Jurkat, Clone E6-1 (cell line): ENCODE data around the gene KIRREL2.
A peak's percentile ranks its signal among the peaks of the same experiment; 100 is the strongest.

Experiments used
- DNase-seq: peaks from one replicate; pipeline ENCODE4 v3.0.0-alpha.2; 2011; ENCODE audit warnings: low read depth, low spot score
- H3K4me3 ChIP-seq: 2 replicates; pipeline ENCODE4 v1.5.1; 2011; ENCODE audit warnings: mild to moderate bottlenecking, low read length, control low read depth, moderate library complexity

The KIRREL2 gene

DNA sequence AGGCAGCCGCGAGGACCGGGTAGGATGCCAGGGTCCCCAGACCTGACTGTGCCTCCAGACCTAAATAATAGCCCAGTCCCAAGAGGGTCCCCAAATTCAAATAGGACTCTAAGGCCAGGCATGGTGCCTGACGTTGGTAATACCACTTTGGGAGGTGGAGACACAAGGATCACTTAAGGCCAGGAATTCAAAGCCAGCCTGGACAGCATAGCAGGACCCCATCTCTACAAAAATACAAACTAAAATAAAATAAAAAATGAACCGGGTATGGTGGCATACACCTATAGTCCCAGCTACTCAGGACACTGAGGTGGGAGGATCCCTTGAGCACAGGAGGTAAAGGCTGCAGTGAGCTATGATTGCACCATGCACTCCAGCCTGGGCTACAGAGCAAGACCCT is 6.3 kb downstream of the KIRREL2 start:
- no peak overlapping the region for H3K4me3 ChIP-seq
- no peak for DNase-seq

DNA sequence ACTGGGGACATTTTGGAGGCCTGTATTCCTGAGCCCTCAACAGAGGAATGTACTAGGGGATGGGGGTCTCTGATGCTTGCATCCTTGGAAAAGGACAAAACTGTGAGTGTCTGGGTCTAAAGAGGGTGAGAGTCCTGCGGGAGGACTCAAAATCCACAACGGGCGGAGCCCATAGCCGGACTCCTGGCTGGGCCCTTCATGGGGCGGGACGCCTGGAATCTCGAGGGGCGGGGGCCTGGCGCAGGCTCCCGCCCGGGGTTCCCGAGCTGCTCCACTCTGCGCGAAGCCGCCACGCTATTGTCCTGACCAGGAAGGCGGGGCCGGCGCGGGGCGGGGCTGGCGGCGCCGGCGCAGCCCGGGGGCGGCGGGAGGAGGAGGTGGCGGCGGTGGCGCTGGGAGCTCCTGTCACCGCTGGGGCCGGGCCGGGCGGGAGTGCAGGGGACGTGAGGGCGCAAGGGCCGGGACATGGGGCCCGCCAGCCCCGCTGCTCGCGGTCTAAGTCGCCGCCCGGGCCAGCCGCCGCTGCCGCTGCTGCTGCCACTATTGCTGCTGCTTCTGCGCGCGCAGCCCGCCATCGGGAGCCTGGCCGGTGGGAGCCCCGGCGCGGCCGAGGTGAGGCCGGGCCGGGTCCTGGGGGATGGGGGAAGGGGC is 11.6 kb downstream of the KIRREL2 start, which contains the start of gene APLP1:
APLP1 (plus strand) TSS at position 403 of the 651 bp plus-strand sequence; CDS start at position 466, 63 bp downstream.
- H3K4me3 ChIP-seq: peak within 1 kb of the TSS; percentile 49
- no peak for DNase-seq

DNA sequence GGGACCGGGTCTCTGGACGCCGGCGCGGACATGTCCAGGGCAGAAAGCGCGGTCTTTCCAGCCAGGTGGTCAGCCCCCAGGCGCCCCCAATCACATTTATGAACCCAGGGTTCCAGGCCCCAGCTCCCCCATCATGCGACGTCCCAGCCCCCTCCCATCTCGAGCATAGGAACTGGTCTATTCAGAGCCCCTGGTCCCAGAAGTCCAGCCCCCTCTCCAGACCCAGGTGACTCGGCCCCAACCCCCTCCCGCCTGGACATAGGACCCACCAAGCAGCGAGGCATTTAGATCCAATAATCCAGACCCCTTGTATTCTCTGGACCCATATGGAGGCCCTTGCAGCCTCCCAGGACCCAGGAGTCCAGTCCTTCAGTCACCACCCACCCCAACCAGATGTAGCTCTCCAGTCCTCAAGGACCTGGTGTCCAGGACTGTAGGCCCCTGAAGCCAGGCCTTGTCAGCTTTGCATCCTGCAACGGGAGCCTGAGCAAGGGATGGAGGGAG is 12.2 kb downstream of the KIRREL2 start:
- no peak for DNase-seq
- peak overlapping the region; percentile 49 for H3K4me3 ChIP-seq

DNA sequence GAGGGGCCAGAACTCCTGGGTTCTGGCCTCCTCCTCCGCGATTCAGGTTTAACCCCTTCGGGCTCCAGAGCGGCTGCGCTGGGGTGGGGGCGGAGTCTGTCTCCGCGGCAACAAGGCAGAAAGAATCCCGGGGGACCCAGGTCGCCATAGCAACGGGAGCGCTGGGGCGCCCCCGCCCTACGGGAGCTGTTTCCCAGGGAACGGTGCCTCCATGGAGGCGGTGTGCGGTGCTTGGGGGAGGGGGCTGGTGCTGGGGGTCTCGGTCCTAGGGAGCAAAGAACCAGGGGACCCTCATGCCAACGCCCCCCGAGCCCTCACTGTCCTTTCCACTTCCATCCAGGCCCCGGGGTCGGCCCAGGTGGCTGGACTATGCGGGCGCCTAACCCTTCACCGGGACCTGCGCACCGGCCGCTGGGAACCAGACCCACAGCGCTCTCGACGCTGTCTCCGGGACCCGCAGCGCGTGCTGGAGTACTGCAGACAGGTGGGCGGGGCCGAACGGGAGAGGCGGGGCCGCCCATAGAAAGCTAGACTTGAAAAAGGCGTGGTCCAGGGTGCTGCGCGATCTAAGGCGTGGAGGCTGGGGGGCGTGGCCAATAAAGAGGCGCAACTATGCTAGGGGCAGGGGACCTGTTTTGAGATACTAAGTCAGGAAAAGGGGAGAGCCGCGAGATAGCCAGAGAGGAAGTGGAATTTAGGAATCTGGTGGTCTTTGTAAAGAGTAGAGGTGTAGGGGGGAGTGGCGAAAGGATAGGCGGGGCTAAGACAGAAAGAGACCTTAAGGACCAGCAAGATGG is 12.8 kb downstream of the KIRREL2 start:
- DNase-seq: peak; percentile 91
- H3K4me3 ChIP-seq: peak overlapping the region; percentile 49

DNA sequence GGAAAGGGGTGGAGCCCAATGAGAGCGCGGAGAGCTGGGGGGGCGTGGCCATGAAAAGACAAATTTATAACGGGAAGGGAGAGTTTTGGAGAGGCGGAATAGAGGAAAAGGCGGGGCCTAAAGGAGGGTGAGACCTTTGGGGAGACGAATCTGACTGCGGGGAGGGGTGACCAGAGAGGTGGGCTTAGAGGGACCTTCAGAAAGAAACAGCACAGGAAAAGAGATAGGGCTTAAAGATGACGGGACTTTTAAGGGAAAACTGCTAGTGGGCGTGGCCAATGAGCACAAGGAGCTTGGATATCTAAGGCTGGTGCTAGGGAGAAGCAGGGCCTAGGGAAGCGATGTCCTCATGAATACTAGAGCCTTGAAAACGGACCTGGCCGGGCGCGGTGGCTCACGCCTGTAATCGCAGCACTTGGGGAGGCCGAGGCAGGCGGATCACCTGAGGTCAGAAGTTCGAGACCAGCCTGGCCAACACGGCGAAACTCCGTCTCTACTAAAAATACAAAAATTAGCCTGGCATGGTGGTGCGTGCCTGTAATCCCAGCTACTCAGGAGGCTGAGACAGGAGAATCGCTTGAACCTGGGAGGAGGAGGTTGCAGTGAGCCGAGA is 13.5 kb downstream of the KIRREL2 start:
- DNase-seq: peak; percentile 91
- H3K4me3 ChIP-seq: peak overlapping the region; percentile 49

DNA sequence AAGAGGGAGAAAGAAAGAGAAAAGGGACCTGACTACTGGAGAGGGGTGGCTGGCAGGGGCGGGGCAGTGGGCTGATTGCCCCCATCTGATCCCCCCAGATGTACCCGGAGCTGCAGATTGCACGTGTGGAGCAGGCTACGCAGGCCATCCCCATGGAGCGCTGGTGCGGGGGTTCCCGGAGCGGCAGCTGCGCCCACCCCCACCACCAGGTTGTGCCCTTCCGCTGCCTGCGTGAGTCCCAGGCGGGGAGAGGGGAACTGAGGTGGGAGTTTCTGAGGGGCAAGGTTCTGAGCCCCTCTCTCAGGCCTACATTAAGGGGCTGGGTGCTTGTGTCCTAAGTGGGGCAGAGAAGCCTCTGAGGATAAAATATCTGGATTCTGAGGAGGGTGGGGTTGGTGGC is 14.1 kb downstream of the KIRREL2 start:
- no peak overlapping the region for H3K4me3 ChIP-seq
- no peak for DNase-seq

DNA sequence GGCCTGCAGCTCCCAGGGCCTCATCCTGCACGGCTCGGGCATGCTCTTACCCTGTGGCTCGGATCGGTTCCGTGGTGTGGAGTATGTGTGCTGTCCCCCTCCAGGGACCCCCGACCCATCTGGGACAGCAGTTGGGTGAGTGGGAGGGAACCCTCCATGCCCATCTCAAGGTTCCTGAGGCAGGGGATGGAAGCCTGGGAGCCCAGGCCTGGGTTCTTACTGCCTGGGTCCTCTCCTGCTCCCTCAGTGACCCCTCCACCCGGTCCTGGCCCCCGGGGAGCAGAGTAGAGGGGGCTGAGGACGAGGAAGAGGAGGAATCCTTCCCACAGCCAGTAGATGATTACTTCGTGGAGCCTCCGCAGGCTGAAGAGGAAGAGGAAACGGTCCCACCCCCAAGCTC is 14.9 kb downstream of the KIRREL2 start:
- DNase-seq: no peak
- no peak overlapping the region for H3K4me3 ChIP-seq

DNA sequence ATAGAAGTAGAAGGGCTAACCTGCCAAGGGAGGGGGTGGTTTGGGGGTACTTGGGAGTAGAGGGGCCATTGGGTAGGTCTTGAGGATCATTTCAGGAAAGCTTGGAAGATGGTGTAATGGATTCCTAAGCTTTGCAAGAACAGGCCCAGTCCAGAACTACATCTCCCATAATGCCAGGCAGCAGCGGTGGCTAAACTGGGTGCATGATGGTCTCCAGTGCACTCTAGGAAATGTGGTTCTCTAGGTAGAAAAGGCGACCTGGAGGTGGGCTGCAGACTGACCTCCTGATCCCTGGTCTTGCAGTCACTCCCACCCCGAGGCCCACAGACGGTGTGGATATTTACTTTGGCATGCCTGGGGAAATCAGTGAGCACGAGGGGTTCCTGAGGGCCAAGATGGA is 15.5 kb downstream of the KIRREL2 start:
- no peak overlapping the region for H3K4me3 ChIP-seq
- no peak for DNase-seq

DNA sequence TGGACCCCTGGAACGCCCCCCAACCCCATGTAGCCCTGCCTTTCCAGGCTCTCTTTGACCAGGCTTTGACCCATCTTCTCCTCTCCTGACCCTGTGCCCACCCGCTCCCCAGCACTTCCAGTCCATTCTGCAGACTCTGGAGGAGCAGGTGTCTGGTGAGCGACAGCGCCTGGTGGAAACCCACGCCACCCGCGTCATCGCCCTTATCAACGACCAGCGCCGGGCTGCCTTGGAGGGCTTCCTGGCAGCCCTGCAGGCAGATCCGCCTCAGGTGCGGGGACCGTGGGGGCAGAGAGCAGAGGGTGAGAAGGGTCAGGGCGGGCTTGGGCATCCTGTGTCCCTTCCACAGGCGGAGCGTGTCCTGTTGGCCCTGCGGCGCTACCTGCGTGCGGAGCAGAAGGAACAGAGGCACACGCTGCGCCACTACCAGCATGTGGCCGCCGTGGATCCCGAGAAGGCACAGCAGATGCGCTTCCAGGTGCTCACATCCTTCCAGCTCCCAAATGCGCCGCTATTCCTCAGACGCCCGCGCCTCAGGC is 17.8 kb downstream of the KIRREL2 start:
- DNase-seq: no peak
- H3K4me3 ChIP-seq: no peak overlapping the region

DNA sequence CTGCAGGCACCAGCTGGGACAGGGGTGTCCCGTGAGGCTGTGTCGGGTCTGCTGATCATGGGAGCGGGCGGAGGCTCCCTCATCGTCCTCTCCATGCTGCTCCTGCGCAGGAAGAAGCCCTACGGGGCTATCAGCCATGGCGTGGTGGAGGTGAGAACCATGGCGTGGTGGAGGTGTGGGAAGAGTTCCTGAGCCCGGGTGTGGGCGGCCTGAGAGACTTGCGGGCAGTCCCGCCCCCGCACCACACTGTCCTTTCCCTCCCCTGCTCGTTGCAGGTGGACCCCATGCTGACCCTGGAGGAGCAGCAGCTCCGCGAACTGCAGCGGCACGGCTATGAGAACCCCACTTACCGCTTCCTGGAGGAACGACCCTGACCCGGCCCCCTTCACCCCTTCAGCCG is 22.4 kb downstream of the KIRREL2 start:
- DNase-seq: no peak
- no peak overlapping the region for H3K4me3 ChIP-seq

DNA sequence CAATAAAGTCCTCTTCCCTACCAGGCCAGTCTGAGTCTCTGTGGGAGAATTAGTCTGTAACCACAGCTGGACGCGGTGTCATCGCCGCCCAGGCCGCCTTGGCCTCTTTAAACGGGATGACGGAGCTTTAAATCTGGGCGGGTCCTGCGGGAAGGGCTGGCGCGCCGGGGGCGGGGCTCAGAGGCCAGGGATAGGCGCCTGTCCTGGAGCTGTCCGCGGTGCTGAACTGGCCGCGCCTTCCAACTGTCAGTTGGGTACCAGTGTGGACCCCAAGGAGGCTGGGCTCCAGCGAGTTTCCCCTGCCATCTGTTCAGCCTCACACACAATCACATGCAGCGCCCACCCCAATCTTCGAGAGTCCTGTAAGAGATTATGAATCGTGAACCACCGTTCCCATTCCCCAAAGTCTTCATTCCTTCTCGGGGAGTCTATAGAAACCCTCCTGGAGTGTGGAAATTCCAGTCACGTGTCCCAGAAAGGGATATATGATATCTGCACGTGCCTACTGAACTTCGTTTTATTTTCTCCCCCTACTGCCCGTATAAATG is 23.1 kb downstream of the KIRREL2 start:
- peak; percentile 71 for DNase-seq
- no peak overlapping the region for H3K4me3 ChIP-seq

DNA sequence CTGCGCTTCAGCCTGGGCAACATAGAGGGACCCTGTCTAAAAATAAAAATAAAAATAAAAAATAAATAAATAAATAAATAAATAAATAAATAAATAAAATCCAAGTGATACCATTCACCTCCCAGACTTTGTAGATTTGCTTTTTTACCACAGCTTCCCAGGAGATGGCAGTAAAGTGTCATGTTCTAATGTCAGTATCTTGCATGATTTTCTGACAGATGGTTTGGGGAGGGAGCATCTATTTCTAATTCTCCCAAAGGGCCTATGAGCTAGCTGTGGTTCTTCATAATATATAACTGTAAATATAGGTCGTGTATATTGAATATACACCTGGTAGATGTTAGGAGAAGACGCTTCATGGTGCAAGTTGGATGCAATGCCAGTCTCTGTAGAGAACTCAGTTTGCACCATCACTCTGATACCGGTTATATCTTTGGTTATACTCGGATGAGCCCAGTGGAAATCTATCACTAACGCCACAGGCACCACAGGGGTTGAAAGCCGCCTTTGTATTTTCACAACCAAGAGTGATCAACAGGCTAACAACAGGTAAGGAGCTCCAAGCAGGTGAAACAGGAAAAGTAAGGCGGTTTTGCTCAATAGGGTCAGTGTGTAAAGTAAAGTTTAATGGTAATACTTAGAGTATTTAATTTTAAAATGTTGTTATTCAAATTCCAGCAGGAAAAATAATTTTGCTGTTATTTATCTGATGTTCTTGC is 25.6 kb downstream of the KIRREL2 start:
- peak; percentile 71 for DNase-seq
- H3K4me3 ChIP-seq: no peak overlapping the region

DNA sequence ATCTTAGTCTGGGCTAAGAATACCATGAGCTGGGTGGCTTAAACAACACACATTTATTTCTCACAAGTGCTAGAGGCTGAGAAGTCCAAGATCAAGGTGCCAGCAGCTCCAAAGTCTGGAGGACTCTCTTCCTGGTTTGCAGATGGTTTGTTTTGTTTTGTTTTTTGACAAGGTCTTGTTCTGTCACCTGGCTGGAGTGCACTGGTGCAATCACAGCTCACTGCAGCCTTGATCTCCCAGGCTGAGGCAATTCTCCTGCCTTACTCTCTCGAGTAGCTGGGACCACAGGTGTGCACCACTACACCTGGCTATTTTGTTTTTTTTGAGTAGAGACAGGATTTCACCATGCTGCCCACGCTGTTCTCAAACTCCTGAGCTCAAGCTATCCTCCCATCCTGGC is 27.2 kb downstream of the KIRREL2 start:
- no peak for DNase-seq

DNA sequence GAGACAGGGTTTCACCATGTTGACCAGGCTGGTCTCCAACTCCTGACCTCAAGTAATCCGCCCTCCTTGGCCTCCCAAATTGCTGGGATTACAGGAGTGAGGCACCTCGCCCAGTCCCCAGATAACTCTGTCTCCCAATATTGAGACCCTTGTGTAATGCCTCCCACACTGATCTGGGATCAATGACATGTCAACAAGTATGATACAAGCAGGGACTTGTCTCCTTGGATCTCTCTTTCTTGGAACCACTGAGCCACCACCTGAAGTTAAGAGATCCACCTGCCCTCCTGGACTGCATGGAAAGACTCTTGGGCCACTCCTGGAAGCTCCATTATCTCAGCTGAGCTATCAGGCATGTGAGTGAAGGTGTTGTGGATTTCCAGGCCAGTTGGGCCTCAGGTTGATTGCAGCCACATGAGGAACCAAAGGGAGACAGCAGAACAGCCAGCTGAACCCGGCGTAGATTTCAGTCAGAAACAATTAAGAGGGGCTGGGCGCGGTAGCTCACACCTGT is 28.6 kb downstream of the KIRREL2 start:
- H3K4me3 ChIP-seq: no peak overlapping the region
- DNase-seq: no peak

More for the DNA sequence above, 27.2 kb downstream of the KIRREL2 start:
- H3K4me3 ChIP-seq: no peak overlapping the region

DNA sequence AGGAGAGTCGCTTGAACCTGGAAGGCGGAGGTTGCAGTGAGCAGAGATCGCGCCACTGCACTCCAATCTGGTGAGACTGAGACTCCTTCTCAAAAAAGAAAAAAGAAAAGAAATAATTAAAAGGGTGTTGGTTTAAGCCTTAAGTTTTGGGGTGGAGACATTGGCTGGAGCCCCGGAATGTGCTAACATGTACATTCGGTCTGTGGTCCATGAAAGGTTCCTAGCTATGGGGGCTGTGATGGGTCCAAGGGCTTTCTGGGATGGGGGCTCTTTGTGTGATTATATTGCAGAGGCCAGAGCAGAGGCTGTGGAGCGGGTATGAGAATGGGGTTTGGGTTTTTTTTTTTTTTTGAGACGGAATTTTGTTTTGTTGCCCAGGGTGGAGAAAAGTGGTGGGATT is 29.2 kb downstream of the KIRREL2 start:
- DNase-seq: no peak
- no peak overlapping the region for H3K4me3 ChIP-seq

DNA sequence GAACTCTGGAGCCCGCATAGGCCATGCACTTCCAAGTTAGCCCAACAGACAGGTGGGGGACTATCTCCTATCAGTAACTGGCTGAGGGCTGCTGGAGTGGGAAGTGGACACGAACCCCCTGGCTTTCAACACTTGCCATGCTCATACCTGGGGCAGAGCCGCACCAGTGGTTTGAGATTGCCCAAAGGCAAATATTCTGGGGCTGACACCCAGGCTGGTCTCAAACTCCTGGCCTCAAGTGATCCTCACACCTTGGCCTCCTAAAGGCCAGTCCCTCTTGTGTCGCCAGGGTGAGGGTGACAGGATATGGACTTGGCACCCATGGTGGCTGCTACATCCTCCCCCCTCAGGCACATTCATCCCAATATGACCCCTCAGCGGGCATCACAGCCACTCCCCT is 30.5 kb downstream of the KIRREL2 start:
- no peak overlapping the region for H3K4me3 ChIP-seq
- no peak for DNase-seq

DNA sequence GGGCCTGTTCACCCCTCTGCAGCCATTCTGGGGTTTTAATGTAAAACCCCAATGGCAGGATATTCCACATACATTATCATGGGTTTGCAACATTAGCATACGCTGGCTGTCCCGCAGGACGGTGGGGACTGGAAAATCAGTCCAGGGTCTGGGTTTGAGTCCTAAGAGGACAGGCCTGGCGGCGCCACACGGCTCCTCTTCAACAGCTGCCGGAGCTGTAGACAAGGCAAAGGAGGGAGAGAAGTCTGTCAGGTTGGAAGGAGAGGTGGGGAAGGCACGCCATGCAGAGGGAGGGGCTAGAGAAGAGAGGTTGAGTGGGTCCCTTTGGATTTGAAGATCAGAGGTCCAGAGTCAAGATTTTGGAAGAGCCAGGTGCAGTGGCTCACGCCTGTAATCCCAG is 31.7 kb downstream of the KIRREL2 start:
- DNase-seq: no peak
- no peak overlapping the region for H3K4me3 ChIP-seq

DNA sequence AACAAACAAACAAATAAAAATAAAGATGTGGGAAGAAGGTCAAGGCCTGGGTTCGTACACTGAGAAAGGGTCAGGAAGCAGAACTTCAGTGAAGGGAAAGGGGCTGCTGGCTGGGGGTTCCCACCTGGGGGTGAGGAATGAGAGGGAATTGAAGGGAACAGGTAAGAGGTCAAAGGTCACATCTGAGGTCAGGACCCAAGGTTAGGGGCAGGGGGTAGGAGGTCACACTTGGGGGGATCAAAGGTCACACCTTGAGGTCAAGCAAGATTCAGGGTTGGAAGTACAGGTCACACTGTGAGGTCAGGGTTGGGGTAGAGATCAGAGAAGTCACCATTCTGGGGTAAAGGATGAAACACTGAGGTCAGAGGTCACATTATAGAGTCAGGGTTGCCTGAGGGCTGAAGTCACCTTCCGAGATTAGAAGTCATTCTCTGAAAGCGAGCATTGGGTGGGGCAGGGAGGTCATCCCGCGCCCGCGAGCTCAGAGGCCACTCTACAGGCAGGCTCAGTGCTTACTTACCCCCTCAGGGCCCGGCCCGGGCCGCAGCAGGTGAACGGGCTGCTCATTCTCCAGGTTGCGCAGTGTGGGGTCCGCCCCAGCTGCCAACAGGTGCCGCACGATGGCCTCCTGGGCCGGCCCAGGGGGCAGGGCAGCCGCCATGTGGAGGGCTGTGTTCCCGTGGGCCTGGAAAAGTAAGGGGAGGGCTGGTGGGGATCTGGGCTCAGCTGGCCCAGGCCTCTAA is 32.8 kb downstream of the KIRREL2 start:
- no peak for DNase-seq
- no peak overlapping the region for H3K4me3 ChIP-seq
